DOHH2 (cell line): ENCODE measurements around the gene TMEM87B.

Source experiments
- EZH2phosphoT487 ChIP-seq: fragments of 200-600 bp; sonication (generic); IDR thresholded peaks from 2 replicates; pipeline ENCODE4 v1.6.1; 2017; ENCODE audit warnings: borderline replicate concordance, mild to moderate bottlenecking, antibody characterized with exemption, low read length, moderate library complexity, mixed read lengths
- TF ChIP-seq, protein P1 (sequence below): fragments of 200-600 bp; sonication (generic); IDR thresholded peaks from one replicate; pipeline ENCODE4 v1.5.1; 2014; ENCODE audit warnings: antibody characterized with exemption, mild to moderate bottlenecking, low read depth, low read length; ENCODE audit not compliant: poor library complexity, severe bottlenecking

DNA sequence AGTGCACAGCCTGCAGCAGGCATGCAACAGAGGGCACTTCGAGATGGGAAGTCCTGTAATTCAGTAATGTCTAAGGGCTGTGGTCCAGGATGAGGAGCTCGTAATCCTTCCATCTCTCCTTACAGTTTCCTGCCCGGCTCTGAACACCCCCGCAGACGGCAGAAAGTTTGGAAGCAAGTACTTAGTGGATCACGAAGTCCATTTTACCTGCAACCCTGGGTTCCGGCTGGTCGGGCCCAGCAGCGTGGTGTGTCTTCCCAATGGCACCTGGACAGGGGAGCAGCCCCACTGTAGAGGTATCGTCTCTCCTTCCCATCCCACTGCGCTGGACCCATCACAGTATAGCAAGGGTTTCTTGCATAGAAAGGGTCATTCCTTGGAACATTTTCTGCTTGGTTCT, 109.8 kb downstream of the TMEM87B start:
- TF ChIP-seq EZH2phosphoT487 = no peak
- TF ChIP-seq, protein P1, sequence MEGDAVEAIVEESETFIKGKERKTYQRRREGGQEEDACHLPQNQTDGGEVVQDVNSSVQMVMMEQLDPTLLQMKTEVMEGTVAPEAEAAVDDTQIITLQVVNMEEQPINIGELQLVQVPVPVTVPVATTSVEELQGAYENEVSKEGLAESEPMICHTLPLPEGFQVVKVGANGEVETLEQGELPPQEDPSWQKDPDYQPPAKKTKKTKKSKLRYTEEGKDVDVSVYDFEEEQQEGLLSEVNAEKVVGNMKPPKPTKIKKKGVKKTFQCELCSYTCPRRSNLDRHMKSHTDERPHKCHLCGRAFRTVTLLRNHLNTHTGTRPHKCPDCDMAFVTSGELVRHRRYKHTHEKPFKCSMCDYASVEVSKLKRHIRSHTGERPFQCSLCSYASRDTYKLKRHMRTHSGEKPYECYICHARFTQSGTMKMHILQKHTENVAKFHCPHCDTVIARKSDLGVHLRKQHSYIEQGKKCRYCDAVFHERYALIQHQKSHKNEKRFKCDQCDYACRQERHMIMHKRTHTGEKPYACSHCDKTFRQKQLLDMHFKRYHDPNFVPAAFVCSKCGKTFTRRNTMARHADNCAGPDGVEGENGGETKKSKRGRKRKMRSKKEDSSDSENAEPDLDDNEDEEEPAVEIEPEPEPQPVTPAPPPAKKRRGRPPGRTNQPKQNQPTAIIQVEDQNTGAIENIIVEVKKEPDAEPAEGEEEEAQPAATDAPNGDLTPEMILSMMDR = no peak
